NB4 (cell line): ENCODE results near the gene MAP1LC3B.
"Not testable (repeated sequence)": the region's sequence is repeated elsewhere in the genome, so short reads cannot be mapped to it uniquely, and the experiment has no call there.

Experiments used
- CTCF ChIP-seq: IDR thresholded peaks from one replicate; pipeline ENCODE4 v1.5.1; 2012; ENCODE audit warnings: low read depth, low read length
- POLR2A ChIP-seq: IDR thresholded peaks from 2 replicates; pipeline ENCODE4 v1.6.1; 2011; ENCODE audit warnings: mild to moderate bottlenecking; ENCODE audit not compliant: insufficient read length; ENCODE audit errors: extremely low read depth
- TF ChIP-seq, protein P1 (sequence below): IDR thresholded peaks from 2 replicates; pipeline ENCODE4 v1.6.1; 2011; ENCODE audit warnings: low read depth, low read length

DNA sequence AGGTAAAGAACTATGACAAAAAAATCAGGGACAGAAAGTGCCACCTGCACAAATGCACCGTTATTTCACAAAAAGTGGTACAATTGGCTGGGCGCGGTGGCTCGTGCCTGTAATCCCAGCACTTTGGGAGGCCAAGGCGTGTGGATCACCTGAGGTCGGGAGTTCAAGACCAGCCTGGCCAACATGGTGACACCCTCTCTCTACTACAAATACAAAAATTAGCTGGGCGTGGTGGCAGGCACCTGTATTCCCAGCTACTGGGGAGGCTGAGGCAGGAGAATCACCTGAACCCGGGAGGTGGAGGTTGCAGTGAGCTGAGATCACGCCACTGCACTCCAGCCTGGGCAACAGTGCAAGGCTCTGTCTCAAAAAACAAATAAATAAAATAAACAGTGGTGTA lies 2.2 kb upstream of the MAP1LC3B start:
- TF ChIP-seq CTCF, POLR2A: not testable (repeated sequence)
- TF ChIP-seq, protein P1, sequence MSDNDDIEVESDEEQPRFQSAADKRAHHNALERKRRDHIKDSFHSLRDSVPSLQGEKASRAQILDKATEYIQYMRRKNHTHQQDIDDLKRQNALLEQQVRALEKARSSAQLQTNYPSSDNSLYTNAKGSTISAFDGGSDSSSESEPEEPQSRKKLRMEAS = not testable (repeated sequence)
